Measurements from ENCODE around the gene RETN.
A peak's percentile ranks its signal among the peaks of the same experiment; 100 is the strongest.

RETN gene, protein sequence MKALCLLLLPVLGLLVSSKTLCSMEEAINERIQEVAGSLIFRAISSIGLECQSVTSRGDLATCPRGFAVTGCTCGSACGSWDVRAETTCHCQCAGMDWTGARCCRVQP

DNA sequence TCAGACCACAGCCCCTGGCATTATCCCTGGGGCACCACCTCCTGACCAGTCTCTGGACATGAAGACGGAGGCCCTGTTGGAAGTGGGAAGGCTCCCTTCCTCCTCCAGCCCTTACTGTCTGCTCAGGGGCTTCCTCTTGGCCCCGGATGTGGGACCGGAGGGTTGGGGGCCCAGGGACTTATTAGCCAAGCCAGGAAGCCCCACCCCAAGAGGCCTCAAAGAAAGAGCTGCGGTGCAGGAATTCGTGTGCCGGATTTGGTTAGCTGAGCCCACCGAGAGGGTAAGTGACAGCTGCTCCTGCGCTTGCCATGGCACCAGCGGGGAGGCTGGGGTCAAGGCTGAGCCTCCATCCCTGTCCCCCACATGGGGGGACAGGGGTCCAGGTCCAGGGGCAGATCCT is at the start of gene RETN:
Gene RETN (plus strand): TSS at position 208 of the 400 bp plus-strand sequence. CDS start 278 bp downstream, outside the sequence.
- no peak for DNase-seq

DNA sequence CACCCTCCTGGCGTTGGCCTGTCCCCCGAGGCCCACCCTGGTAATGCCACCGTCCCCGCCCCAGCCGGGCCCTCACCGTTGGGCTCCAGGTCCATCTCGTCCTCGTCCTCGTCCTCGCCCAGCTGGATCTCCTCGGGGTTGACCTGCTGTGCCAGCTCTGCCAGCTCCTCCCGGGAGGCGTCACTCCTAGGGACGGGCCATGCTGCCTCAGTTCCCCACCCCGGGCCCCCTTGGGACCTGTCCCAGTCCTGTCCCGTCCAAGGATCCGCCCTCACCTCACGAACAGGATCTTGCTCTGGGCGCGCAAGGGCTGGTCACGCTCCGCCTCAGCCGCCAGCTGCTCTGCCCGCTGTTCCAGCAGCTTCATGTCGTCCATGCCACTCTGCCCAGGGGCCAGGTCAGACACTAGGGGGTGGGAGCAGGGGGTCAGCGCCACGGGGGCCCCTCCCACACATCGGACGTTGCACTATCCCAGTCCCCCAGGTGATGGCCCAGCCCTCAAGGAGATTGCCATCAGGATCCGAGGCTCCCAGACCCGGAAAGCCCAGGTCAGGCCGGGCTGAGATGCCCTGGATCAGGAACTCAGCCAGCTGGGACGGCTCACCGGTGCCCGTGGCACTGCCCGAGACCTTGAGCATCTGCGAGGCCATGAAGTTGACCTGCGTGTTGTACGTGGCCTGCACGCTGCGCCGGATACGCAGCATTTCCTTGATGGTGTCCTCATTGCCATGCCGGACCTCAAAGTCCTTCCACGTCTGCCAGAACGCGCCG is 49.0 kb upstream of the RETN start:
- no peak for DNase-seq

- DNase-seq, result no peak
Measured at GRCh38 chr19:7620442-7621412, 48.1 kb upstream of the RETN start.

- no peak for DNase-seq
Measured at GRCh38 chr19:7622933-7623685, 45.7 kb upstream of the RETN start.

- no peak for DNase-seq
Measured at GRCh38 chr19:7623725-7624603, 44.9 kb upstream of the RETN start.

DNA sequence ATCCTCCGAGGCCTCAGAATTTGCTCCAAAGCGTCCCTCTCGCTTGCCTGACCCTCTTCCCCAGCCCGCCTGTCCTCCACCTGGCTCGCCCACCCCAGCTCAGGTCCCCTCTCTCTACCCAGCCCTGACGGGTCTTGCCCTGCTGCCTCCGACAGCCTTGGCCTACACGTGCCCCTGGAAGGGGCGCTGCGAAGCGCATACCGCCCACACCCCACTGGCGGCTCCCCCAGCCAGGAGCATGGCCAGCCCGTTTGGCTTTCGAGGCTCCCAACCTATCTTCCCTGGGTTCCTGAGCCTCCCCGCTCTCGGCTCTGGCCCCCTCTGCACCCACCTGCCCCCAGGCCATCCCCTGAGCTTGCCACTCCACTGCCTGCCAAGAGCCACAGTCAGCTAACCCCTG is 44.0 kb upstream of the RETN start:
- no peak for DNase-seq

GRCh38 chr19:7625763-7626372 is 43.0 kb upstream of the RETN start:
- DNase-seq, result no peak

GRCh38 chr19:7627166-7627565 is 41.7 kb upstream of the RETN start:
- DNase-seq, result no peak

- DNase-seq, result no peak
Measured at GRCh38 chr19:7628589-7629311, 40.1 kb upstream of the RETN start.

- peak; percentile 86 to 88 for DNase-seq
Measured at GRCh38 chr19:7629347-7630054, 39.3 kb upstream of the RETN start, which contains the start of the genes PET100 and XAB2. PET100 (plus strand) TSS chr19:7629793; CDS start chr19:7629834, 41 bp downstream. XAB2 (minus strand) TSS chr19:7629545; CDS start chr19:7629527, 18 bp downstream.

- no peak for DNase-seq
Measured at GRCh38 chr19:7631577-7631976, 37.3 kb upstream of the RETN start.

DNA sequence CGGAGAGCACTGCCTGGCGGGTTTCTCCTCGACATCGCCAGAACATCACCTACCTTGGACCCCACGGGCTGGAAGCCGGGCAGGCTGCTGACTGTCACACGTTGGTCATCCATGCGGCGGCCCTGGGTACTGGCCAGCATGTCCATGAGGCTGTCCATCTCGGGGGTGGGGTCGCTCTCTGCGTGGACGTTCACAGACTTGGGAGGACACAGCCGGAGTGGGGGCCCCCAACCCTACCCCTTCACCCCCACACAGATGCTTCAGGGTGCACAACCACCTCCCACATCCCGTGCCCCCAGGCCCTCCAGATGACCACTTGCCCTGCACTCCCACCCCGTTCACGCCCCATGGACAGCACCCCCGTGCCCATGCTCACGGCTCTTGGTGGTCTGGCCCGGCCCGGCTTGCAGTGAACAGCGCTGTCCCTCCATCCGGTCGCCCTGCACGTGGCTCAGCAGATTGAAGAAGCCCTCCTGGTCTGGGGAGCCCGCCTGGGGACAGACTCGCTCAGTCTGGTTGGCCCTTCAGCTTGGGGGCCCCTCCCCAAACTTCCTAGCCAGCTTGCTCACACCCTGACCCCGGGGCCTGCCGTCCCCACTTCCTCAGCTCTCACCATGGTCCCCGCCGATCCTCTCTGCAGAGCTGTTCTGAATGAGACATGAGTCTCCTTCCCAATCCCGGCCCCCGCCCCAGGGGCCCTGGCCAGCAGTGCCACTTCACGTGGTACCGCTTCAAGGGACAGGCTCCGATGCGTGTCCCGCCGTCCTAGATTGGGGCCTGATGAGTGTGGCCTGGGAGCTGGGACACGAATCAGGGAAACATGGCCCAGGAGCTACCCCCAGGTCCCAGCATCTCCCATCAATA is 36.3 kb upstream of the RETN start:
- no peak for DNase-seq

GRCh38 chr19:7633698-7634097 is 35.2 kb upstream of the RETN start, which contains the start of gene PCP2:
PCP2 (minus strand) TSS chr19:7633719; CDS start chr19:7633457, 262 bp downstream.
- DNase-seq, result no peak

DNA sequence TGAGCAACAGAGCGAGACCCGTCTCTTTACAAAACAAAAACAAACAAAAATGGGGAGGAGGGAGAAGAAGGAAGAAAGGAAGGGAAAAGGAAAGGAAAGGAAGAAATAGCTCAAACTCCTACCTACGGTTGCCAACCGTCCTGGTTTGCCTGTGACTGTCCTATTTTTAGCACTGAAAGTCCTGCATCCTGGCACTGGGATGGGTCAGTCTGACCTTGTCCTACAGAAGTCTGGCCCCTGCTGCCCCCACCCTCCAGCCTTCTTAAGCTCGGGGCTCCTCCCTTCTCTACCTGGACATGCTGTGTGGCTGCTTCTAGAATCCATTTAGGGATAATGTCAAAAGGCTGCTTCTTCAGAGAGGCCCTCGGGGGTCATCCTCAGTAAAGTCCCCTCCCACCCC is 33.2 kb upstream of the RETN start:
- DNase-seq, result no peak

DNA sequence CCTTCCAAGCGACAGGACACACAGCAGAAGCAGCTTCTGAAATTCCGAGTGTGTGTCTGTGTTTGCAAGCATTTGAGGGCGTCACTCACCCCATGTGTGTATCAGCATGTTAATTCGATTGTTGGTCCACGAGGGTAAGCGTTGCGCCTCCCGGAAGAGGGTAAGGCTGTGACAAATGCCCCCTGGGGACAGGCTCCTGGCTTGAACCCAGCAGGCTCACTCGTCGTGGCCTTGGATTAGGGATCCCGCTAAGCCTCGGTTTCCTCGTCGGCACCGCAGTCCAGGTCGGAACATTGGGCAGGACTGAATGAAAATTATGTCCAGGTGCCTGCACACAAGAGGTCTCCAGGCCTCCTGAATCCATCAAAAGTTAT is 32.5 kb upstream of the RETN start:
- no peak for DNase-seq

DNA sequence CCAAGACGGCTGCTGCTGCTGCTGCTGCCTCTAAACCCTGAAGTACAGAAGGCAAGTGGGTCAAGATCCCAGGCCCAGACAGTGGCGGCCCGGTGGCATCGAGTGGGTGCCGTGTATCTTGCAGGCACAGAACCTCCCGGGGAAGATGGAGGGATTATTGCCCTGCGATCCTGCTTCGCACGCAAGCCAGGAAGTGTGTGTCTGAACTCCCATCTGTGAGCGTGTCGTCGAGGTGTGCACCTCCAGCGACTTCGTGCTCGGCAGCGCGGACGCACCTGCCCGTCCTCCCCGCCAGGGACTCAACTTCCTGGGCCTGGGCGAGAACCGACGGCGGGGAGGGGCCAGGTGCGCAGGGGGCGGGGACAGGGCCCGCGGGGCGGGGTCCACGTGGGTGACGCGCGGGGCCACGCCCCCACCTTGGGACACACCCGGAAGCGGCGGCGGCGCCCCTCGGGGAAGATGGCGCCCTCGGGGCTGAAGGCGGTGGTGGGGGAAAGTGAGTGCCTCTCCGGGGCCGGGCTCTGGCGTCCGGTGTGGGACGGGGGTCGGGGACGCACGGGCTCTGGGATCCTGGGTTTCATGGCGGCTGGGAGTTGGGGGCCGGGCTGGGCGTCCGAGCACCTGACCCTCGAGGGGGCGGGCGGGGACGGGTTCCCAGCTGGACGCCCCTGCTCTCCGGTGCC is 32.0 kb upstream of the RETN start, which contains the start of gene STXBP2:
Gene STXBP2 (plus strand): TSS at position 420 of the 683 bp plus-strand sequence. CDS start 40 bp downstream, at position 460.
- DNase-seq, result peak; percentile 25 to 43

- no peak for DNase-seq
Measured at GRCh38 chr19:7637374-7638256, 31.2 kb upstream of the RETN start.

Data from NCI-H187 (cell line).